OCI-LY7 (cell line): Measurements from ENCODE around the gene TNS3.

ENCODE experiments used
- EZH2phosphoT487 ChIP-seq: fragments of 200-600 bp; sonication (generic); IDR thresholded peaks from 2 replicates; pipeline ENCODE4 v1.6.1; 2018; ENCODE audit warnings: low read depth, borderline replicate concordance, mild to moderate bottlenecking, mixed run types, antibody characterized with exemption, low read length, moderate library complexity, mixed read lengths
- TF ChIP-seq, protein P1 (sequence below): fragments of 200-600 bp; sonication (generic); conservative IDR thresholded peaks from 2 replicates; pipeline ENCODE4 v1.5.1; 2014; ENCODE audit warnings: mild to moderate bottlenecking, antibody characterized with exemption, low read length, moderate library complexity, mixed read lengths

DNA sequence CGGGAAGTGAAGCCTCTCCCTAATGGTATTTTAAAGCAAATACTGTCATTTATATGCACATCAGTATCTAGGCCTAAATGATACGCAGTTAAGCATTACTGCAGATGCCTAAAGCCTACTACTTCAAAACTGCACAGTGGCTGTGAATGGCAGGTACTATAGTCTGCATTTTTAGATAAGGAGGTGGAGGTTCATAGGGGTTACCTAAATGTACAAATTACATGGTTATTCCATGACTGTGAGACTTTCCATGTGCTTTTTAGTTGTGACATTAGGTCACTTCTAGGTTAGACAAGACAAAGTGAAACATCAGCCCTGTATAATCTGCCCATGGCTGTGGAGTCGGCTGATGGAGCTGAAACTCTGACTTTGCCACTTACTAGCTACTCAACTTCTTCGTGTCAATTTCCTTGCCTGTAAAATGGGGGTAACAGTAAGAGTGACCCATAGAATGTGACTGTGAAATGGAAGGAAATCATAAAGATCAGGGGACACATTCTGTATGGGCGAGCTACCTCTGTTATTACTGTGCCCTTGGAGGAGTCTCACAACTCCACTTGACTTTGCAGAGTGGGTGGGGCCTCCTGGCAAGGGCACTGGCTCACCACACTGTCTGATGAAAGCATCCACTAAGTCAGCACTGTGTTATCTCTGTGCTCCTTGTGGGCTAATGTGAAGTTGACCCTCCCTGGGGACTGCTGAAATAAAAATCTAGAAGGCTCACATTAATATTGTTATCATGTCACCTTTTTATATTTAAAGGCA is 239.4 kb downstream of the TNS3 start:
- TF ChIP-seq, protein P1, sequence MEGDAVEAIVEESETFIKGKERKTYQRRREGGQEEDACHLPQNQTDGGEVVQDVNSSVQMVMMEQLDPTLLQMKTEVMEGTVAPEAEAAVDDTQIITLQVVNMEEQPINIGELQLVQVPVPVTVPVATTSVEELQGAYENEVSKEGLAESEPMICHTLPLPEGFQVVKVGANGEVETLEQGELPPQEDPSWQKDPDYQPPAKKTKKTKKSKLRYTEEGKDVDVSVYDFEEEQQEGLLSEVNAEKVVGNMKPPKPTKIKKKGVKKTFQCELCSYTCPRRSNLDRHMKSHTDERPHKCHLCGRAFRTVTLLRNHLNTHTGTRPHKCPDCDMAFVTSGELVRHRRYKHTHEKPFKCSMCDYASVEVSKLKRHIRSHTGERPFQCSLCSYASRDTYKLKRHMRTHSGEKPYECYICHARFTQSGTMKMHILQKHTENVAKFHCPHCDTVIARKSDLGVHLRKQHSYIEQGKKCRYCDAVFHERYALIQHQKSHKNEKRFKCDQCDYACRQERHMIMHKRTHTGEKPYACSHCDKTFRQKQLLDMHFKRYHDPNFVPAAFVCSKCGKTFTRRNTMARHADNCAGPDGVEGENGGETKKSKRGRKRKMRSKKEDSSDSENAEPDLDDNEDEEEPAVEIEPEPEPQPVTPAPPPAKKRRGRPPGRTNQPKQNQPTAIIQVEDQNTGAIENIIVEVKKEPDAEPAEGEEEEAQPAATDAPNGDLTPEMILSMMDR, result no peak
- TF ChIP-seq EZH2phosphoT487, result no peak
